ENCODE measurements around the gene MED8. TPM values are rescaled to one million over a fixed set of nuclear protein-coding genes. Genes with fewer than 3 reads are reported as not detected.

Gene MED8
- total and polyA plus RNA-seq, 10 of the 15 experiments (the other 5 are each of a cell fraction or from before 2014, with no cell fraction given) = 20.2 to 61.7 (median 39.5) TPM

- no TSS peak for BruUV-seq (replicated peaks)
- intact Hi-C loops (cut with micrococcal nuclease; ENCODE audit: unreplicated experiment) = no loop called here
- TF ChIP-seq ATF3 (IDR thresholded peaks at IDR 0.05; ENCODE audit: borderline replicate concordance, extremely low read depth, low read depth, low read length) (no peak), NBN (IDR thresholded peaks at IDR 0.05) (no peak), MEF2B (IDR thresholded peaks at IDR 0.05; ENCODE audit: partially characterized antibody, poor library complexity, severe bottlenecking) (no peak), ZNF384 (IDR thresholded peaks at IDR 0.05; ENCODE audit: borderline replicate concordance, low read depth, low read length) (no peak), JUND (IDR thresholded peaks at IDR 0.05; ENCODE audit: low read depth, low read length) (no peak), ZNF24 (IDR thresholded peaks at IDR 0.05) (no peak), BCL3 (IDR thresholded peaks at IDR 0.05; ENCODE audit: borderline replicate concordance, insufficient read depth, low read depth, low read length, poor library complexity, severe bottlenecking) (no peak), EP300 (IDR thresholded peaks at IDR 0.05; ENCODE audit: borderline replicate concordance in 1 of 2, control insufficient read depth in 1 of 2, low read depth in 2 of 2, low read length in 2 of 2) (no peak), RCOR1 (conservative IDR thresholded peaks at IDR 0.05; ENCODE audit: low read depth, low read length) (no peak), ZBED1 (IDR thresholded peaks at IDR 0.05; ENCODE audit: borderline replicate concordance) (no peak), ZSCAN29 (IDR thresholded peaks at IDR 0.05) (no peak), WRNIP1 (IDR thresholded peaks at IDR 0.05; ENCODE audit: borderline replicate concordance, low read depth, low read length) (no peak), ZZZ3 (IDR thresholded peaks at IDR 0.05; ENCODE audit: control insufficient read depth, insufficient read length, low read depth) (no peak), SP1 (IDR thresholded peaks at IDR 0.05; ENCODE audit: low read depth, low read length) (no peak), EED (IDR thresholded peaks at IDR 0.05; ENCODE audit: low read depth) (no peak)
- TF ChIP-seq, protein P1, sequence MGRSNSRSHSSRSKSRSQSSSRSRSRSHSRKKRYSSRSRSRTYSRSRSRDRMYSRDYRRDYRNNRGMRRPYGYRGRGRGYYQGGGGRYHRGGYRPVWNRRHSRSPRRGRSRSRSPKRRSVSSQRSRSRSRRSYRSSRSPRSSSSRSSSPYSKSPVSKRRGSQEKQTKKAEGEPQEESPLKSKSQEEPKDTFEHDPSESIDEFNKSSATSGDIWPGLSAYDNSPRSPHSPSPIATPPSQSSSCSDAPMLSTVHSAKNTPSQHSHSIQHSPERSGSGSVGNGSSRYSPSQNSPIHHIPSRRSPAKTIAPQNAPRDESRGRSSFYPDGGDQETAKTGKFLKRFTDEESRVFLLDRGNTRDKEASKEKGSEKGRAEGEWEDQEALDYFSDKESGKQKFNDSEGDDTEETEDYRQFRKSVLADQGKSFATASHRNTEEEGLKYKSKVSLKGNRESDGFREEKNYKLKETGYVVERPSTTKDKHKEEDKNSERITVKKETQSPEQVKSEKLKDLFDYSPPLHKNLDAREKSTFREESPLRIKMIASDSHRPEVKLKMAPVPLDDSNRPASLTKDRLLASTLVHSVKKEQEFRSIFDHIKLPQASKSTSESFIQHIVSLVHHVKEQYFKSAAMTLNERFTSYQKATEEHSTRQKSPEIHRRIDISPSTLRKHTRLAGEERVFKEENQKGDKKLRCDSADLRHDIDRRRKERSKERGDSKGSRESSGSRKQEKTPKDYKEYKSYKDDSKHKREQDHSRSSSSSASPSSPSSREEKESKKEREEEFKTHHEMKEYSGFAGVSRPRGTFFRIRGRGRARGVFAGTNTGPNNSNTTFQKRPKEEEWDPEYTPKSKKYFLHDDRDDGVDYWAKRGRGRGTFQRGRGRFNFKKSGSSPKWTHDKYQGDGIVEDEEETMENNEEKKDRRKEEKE (IDR thresholded peaks at IDR 0.05) = no peak
- TF ChIP-seq, protein P2, sequence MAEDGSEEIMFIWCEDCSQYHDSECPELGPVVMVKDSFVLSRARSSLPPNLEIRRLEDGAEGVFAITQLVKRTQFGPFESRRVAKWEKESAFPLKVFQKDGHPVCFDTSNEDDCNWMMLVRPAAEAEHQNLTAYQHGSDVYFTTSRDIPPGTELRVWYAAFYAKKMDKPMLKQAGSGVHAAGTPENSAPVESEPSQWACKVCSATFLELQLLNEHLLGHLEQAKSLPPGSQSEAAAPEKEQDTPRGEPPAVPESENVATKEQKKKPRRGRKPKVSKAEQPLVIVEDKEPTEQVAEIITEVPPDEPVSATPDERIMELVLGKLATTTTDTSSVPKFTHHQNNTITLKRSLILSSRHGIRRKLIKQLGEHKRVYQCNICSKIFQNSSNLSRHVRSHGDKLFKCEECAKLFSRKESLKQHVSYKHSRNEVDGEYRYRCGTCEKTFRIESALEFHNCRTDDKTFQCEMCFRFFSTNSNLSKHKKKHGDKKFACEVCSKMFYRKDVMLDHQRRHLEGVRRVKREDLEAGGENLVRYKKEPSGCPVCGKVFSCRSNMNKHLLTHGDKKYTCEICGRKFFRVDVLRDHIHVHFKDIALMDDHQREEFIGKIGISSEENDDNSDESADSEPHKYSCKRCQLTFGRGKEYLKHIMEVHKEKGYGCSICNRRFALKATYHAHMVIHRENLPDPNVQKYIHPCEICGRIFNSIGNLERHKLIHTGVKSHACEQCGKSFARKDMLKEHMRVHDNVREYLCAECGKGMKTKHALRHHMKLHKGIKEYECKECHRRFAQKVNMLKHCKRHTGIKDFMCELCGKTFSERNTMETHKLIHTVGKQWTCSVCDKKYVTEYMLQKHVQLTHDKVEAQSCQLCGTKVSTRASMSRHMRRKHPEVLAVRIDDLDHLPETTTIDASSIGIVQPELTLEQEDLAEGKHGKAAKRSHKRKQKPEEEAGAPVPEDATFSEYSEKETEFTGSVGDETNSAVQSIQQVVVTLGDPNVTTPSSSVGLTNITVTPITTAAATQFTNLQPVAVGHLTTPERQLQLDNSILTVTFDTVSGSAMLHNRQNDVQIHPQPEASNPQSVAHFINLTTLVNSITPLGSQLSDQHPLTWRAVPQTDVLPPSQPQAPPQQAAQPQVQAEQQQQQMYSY (CRISPR knock-in tag; IDR thresholded peaks at IDR 0.05) = no peak
These were observed 36.7 kb downstream of the MED8 start for GRCh38 chr1:43352881-43353280.

More at GRCh38 chr1:43352881-43353280, 36.7 kb downstream of the MED8 start:
- Histone ChIP-seq H3K4me3 (no peak overlapping the region), H3K27me3 (replicated peaks in 1 of 2; ENCODE audit: control insufficient read depth in 2 of 2, insufficient read depth in 2 of 2, low read length in 1 of 2) (no peaks in the 10 kb centered on the region), H3K36me3 (ENCODE audit: control insufficient read depth in 2 of 2, insufficient read depth in 2 of 2, low read length in 1 of 2) (no peaks in the 10 kb centered on the region), H3K4me2 (ENCODE audit: control insufficient read depth, insufficient read depth) (no peak overlapping the region), H3K79me2 (ENCODE audit: control insufficient read depth, insufficient read depth, low read length) (peaks cover 1% of the 10 kb centered on the region; the same call in 1 of the 2 replicates), H4K20me1 (ENCODE audit: control insufficient read depth, insufficient read depth) (no peaks in the 10 kb centered on the region), H3K4me1 (ENCODE audit: control insufficient read depth, insufficient read depth, low read length) (no peaks in the 10 kb centered on the region), H3K9me3 (replicated peaks; ENCODE audit: control insufficient read depth, insufficient read depth, low read length) (no peaks in the 10 kb centered on the region), H3K9ac (ENCODE audit: control insufficient read depth, insufficient read depth, low read length) (no peak overlapping the region), H3K27ac (ENCODE audit: control insufficient read depth, insufficient read depth) (no peak overlapping the region), H2AFZ (ENCODE audit: control insufficient read depth, low read depth, low read length) (no peak overlapping the region)
- ChIA-PET CTCF (interaction anchor here (1.2 to 1.6 kb wide), 2 partner anchors 13 to 15 kb away, joined by 3 read pairs; partner anchors contain the start of gene ELOVL1), SMC1A (ENCODE audit: uncharacterized antibody, unreplicated experiment) (interaction anchor here (2.4 kb wide), 1 partner anchor 113 kb away, joined by 11 read pairs; no protein-coding TSS in a partner anchor), RAD21 (ENCODE audit: unreplicated experiment) (interaction anchor here (2.2 kb wide), 1 partner anchor 114 kb away, joined by 6 read pairs; no protein-coding TSS in a partner anchor), POLR2A (no interaction called here)
- no peak for FAIRE-seq
- in situ Hi-C loops (cut with MboI) = no loop called here
- no peak for DNase-seq (ENCODE audit: low read depth, low spot score)
- 70% methylated on average over 3 of the region's 3 CpGs for WGBS (ENCODE audit: insufficient coverage, insufficient replicate concordance, low lambda C conversion rate, missing lambda C conversion rate)
- ATAC-seq = no peak
